ENCODE measurements around the gene ACVR1.
"Not testable (repeated sequence)": the region's sequence is repeated elsewhere in the genome, so short reads cannot be mapped to it uniquely, and the experiment has no call there.

ACVR1 gene

GRCh38 chr2:157894694-157895435 is 18.7 kb upstream of the ACVR1 start:
- no peak for DNase-seq (ENCODE audit: low spot score)

GRCh38 chr2:157893611-157894010 is 17.5 kb upstream of the ACVR1 start:
- DNase-seq (ENCODE audit: low spot score) = no peak

GRCh38 chr2:157891643-157892041 is 15.5 kb upstream of the ACVR1 start:
- DNase-seq (ENCODE audit: low spot score) = no peak

GRCh38 chr2:157890969-157891642 is 15.0 kb upstream of the ACVR1 start:
- DNase-seq (ENCODE audit: low spot score) = no peak

GRCh38 chr2:157887946-157888345 is 11.8 kb upstream of the ACVR1 start:
- no peak for DNase-seq (ENCODE audit: low spot score)

- not testable (repeated sequence) for DNase-seq (ENCODE audit: low spot score)
Observed at GRCh38 chr2:157884533-157884932, 8.4 kb upstream of the ACVR1 start.

- no peak for DNase-seq (ENCODE audit: low spot score)
Observed at GRCh38 chr2:157880927-157881326, 4.8 kb upstream of the ACVR1 start.

GRCh38 chr2:157877761-157878400 is 1.8 kb upstream of the ACVR1 start:
- DNase-seq (ENCODE audit: low spot score) = no peak

- DNase-seq (ENCODE audit: low spot score) = no peak
Observed at GRCh38 chr2:157876786-157877138, 632 bp upstream of the ACVR1 start.

- DNase-seq (ENCODE audit: low spot score) = peak; percentile 58
Observed at GRCh38 chr2:157875641-157876065, 477 bp downstream of the ACVR1 start.

- no peak for DNase-seq (ENCODE audit: low spot score)
Observed at GRCh38 chr2:157874997-157875640, 1.0 kb downstream of the ACVR1 start.

- no peak for DNase-seq (ENCODE audit: low spot score)
Observed at GRCh38 chr2:157874348-157874747, 1.8 kb downstream of the ACVR1 start.

- DNase-seq (ENCODE audit: low spot score) = no peak
Observed at GRCh38 chr2:157872791-157873190, 3.3 kb downstream of the ACVR1 start.

GRCh38 chr2:157871415-157871814 is 4.7 kb downstream of the ACVR1 start:
- DNase-seq (ENCODE audit: low spot score) = no peak

GRCh38 chr2:157868993-157869392 is 7.1 kb downstream of the ACVR1 start:
- no peak for DNase-seq (ENCODE audit: low spot score)

GRCh38 chr2:157867703-157868102 is 8.4 kb downstream of the ACVR1 start:
- DNase-seq (ENCODE audit: low spot score) = no peak

- DNase-seq (ENCODE audit: low spot score) = no peak
Observed at GRCh38 chr2:157866666-157867642, 9.2 kb downstream of the ACVR1 start.

- no peak for DNase-seq (ENCODE audit: low spot score)
Observed at GRCh38 chr2:157866202-157866601, 9.9 kb downstream of the ACVR1 start.

GRCh38 chr2:157864857-157865430 is 11.2 kb downstream of the ACVR1 start:
- DNase-seq (ENCODE audit: low spot score) = no peak

- no peak for DNase-seq (ENCODE audit: low spot score)
Observed at GRCh38 chr2:157858846-157859245, 17.3 kb downstream of the ACVR1 start.

GRCh38 chr2:157857881-157858280 is 18.2 kb downstream of the ACVR1 start:
- no peak for DNase-seq (ENCODE audit: low spot score)
